PC-9 (cell line): ENCODE data around the gene PRXL2B. TPM values are rescaled to one million over a fixed set of nuclear protein-coding genes. Genes with fewer than 3 reads are reported as not detected.

Experiments
- BruUV-seq: library from RNA; stranded (reverse); fragments of 400-500 nt; replicated peaks from 2 replicates; lab custom pipeline; 2021; lab: Mats Ljungman, UMichigan
- CTCF ChIA-PET: fragments of 300-600 bp; sonication (Branson Sonifier 250); formaldehyde crosslinking; loops from one replicate; lab custom pipeline; 2022; ENCODE audit warnings: antibody characterized with exemption; lab: Charles Lee
- POLR2A ChIA-PET: fragments of 300-600 bp; sonication (Branson Sonifier 250); formaldehyde crosslinking; loops from one replicate; lab custom pipeline; 2022; ENCODE audit warnings: antibody characterized with exemption; ENCODE audit not compliant: unreplicated experiment; lab: Charles Lee
- DNase-seq, 2 experiments: peaks; one replicate each; pipeline versions ENCODE4 v3.0.0 to v3.0.0-alpha.2; 2015 to 2022; ENCODE audit warnings: mixed read lengths in 1 of 2
- H2AFZ ChIP-seq: fragments of 200-600 bp; sonication (generic); 2 replicates; pipeline ENCODE4 v1.8.1; 2017; ENCODE audit warnings: antibody characterized with exemption
- H3F3A ChIP-seq: fragments of 200-600 bp; sonication (generic); 2 replicates; pipeline ENCODE4 v1.8.1; 2017; ENCODE audit warnings: antibody characterized with exemption, mild to moderate bottlenecking, low read depth; ENCODE audit not compliant: insufficient read depth
- H3K27ac ChIP-seq: fragments of 200-600 bp; sonication (generic); 2 replicates; pipeline ENCODE4 v1.6.1; 2016; ENCODE audit warnings: mixed run types
- H3K27me3 ChIP-seq: fragments of 200-600 bp; sonication (generic); 2 replicates; pipeline ENCODE4 v1.6.1; 2016; ENCODE audit warnings: low read depth, mixed run types; ENCODE audit not compliant: insufficient read depth
- H3K36me3 ChIP-seq: fragments of 200-600 bp; sonication (generic); 2 replicates; pipeline ENCODE4 v1.6.1; 2016; ENCODE audit warnings: low read depth, mixed run types
- H3K4me1 ChIP-seq: fragments of 200-600 bp; sonication (generic); replicated peaks from 2 replicates; pipeline ENCODE4 v1.6.1; 2016; ENCODE audit warnings: mixed run types; ENCODE audit not compliant: insufficient read depth
- H3K4me2 ChIP-seq: fragments of 200-600 bp; sonication (generic); 2 replicates; pipeline ENCODE4 v1.6.1; 2017; ENCODE audit warnings: mixed run types
- H3K4me3 ChIP-seq: fragments of 200-600 bp; sonication (generic); 2 replicates; pipeline ENCODE4 v1.6.1; 2016; ENCODE audit warnings: mixed run types
- H3K79me2 ChIP-seq: fragments of 200-600 bp; sonication (generic); 2 replicates; pipeline ENCODE4 v1.6.1; 2017; ENCODE audit warnings: low read depth, mixed run types
- H3K9me2 ChIP-seq: fragments of 200-600 bp; sonication (generic); 2 replicates; pipeline ENCODE4 v1.8.1; 2017; ENCODE audit warnings: mild to moderate bottlenecking; ENCODE audit not compliant: insufficient read depth
- H3K9me3 ChIP-seq: fragments of 200-600 bp; sonication (generic); 2 replicates; pipeline ENCODE4 v1.8.1; 2016; ENCODE audit warnings: low read depth; ENCODE audit not compliant: insufficient read depth
- H4K20me1 ChIP-seq: fragments of 200-600 bp; sonication (generic); 2 replicates; pipeline ENCODE4 v1.8.1; 2017; ENCODE audit not compliant: insufficient read depth
- CTCF ChIP-seq: fragments of 200-600 bp; sonication (generic); conservative IDR thresholded peaks from 2 replicates; pipeline ENCODE4 v1.6.1; 2017; ENCODE audit warnings: mixed run types, antibody characterized with exemption, mild to moderate bottlenecking, moderate library complexity
- EZH2 ChIP-seq: fragments of 200-600 bp; sonication (generic); IDR thresholded peaks from 2 replicates; pipeline ENCODE4 v1.8.0; 2017; ENCODE audit warnings: antibody characterized with exemption, low read depth
- intact Hi-C: fragments of 100-400 bp; cut with micrococcal nuclease; formaldehyde crosslinking; loops from one replicate; pipeline ENCODE4 v1.10.0; 2022; ENCODE audit not compliant: unreplicated experiment
- total RNA-seq: library from RNA; stranded (reverse); gene quantifications from 2 replicates; pipeline ENCODE4 v1.2.3, GENCODE V29; 2021

PRXL2B gene
- total RNA-seq, 1 experiment from 2014 or later: 26.1 TPM

DNA sequence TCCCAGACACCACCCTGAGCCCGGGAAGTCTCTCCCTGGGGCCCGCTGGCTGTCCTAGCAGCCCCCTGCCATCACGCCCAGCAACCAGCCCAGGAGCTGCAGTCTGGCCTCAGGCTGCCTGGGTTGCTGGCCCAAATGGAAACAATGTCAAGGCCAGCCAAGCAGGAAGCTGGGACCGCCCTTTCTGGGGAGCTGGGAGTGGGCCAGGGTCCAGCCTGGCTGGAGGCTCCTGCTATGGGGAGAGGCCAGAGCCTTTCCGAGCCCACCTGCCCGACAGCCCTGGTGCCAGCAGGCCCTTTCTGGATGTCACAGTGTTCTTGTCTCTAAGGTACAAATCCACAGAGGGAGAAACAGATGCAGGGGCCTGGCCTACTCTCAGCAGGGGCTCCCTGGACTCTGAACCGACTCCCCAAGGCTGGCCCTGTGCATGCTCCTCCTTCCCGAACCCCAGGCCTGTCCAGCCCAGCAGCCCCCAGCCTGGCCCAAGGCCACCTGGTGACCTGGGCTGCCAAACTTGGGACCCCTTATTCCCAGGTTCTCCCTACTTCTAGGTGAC is 47.4 kb downstream of the PRXL2B start:
- H3K9me3 ChIP-seq: 0 out of 2 replicates have a peak, but pooled peaks cover 5% of the 10 kb centered on the region
- POLR2A ChIA-PET: no interaction called here
- no peaks in the 10 kb centered on the region for H4K20me1 ChIP-seq
- TF ChIP-seq EZH2 (no peak), CTCF (no peak)
- no peaks in the 10 kb centered on the region for H3K36me3 ChIP-seq
- CTCF ChIA-PET: interaction anchor here (0.6 kb wide), 1 partner anchor 792 kb away, joined by 8 read pairs; no protein-coding TSS in a partner anchor
- no peak overlapping the region for H2AFZ ChIP-seq
- DNase-seq: no peak
- intact Hi-C loops: no loop called here
- H3K4me1 ChIP-seq: no peaks in the 10 kb centered on the region
- H3K4me2 ChIP-seq: no peak overlapping the region
- peaks cover 38% of the 10 kb centered on the region; the same call in 1 of the 2 replicates for H3K27me3 ChIP-seq
- H3K4me3 ChIP-seq: no peak overlapping the region
- H3K27ac ChIP-seq: no peak overlapping the region
- BruUV-seq: no TSS peak
- no peaks in the 10 kb centered on the region for H3K9me2 ChIP-seq
- H3K79me2 ChIP-seq: no peaks in the 10 kb centered on the region
- H3F3A ChIP-seq: peaks cover 11% of the 10 kb centered on the region; the same call in 1 of the 2 replicates

DNA sequence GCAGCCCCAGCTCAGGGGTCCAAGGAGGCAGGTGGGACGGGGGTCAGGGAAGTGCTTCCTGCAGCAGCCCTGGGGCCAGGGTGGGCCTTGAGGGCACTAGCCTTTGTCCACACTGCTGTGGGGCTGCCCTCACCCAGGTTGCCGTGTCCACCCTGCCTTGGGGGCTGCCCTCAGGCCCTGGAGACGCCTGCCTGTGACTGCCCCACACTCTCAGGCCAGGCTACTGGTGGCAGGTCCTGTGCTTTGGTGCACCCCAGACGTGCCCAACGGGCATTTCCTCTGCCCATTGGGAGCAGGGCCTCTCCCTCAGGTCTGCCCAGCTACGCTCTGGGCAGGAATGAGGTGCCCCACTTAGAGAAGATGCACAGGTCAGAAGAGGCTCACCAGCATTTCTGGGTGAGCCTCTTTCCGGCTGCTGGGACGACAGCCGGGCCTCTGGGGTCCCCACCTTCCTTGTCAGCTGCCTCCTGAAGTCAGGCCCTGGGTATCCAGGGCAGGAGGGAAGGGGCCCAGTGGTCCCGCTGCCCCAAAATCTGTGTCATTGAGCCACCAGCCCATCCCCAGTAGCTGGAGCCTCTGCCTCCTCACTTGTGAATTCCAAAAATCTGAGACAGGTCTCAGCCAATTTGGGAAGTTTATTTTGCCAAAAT is 48.9 kb downstream of the PRXL2B start:
- no peak for DNase-seq
- H2AFZ ChIP-seq: no peak overlapping the region
- TF ChIP-seq EZH2 (no peak), CTCF (no peak)
- H3K9me3 ChIP-seq: 0 out of 2 replicates have a peak, but pooled peaks cover 5% of the 10 kb centered on the region
- CTCF ChIA-PET: no interaction called here
- POLR2A ChIA-PET: no interaction called here
- no peaks in the 10 kb centered on the region for H3K79me2 ChIP-seq
- H3K4me1 ChIP-seq: no peaks in the 10 kb centered on the region
- no TSS peak for BruUV-seq
- peaks cover 38% of the 10 kb centered on the region; the same call in 1 of the 2 replicates for H3K27me3 ChIP-seq
- H3K4me2 ChIP-seq: no peak overlapping the region
- intact Hi-C loops: no loop called here
- peaks cover 4% of the 10 kb centered on the region; the same call in 1 of the 2 replicates for H3F3A ChIP-seq
- H4K20me1 ChIP-seq: no peaks in the 10 kb centered on the region
- H3K4me3 ChIP-seq: no peak overlapping the region
- no peaks in the 10 kb centered on the region for H3K9me2 ChIP-seq
- H3K36me3 ChIP-seq: no peaks in the 10 kb centered on the region
- H3K27ac ChIP-seq: no peak overlapping the region

DNA sequence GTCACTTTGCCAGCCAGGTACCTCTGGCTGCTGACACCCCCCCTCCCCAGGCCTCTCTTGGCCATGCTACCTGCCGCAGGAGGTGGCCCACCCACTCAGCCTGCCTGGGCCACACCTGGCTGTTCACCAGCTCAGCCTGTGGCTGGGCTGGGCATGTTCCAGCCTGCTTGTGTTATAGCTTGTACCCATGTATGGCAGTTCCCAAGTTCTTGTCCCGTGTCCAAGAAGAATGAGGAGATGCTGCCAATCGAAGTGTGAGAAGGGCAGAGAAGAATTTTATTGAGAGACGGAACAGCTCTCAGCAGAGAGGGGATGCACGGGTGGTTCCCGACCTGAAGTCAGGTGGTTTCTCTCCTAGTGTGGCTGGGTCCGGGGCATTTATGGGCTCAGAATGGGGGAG is 50.2 kb downstream of the PRXL2B start:
- no peak overlapping the region for H3K4me2 ChIP-seq

More for the DNA sequence above, 50.2 kb downstream of the PRXL2B start:
- no TSS peak for BruUV-seq
- no peaks in the 10 kb centered on the region for H3K9me2 ChIP-seq
- H3K27ac ChIP-seq: no peak overlapping the region
- intact Hi-C loops: no loop called here
- no peak for TF ChIP-seq EZH2
- TF ChIP-seq CTCF: no peak
- H3F3A ChIP-seq: no peaks in the 10 kb centered on the region
- H3K27me3 ChIP-seq: peaks cover 38% of the 10 kb centered on the region; the same call in 1 of the 2 replicates
- 0 out of 2 replicates have a peak, but pooled peaks cover 5% of the 10 kb centered on the region for H3K9me3 ChIP-seq
- H3K36me3 ChIP-seq: no peaks in the 10 kb centered on the region
- POLR2A ChIA-PET: no interaction called here
- no peaks in the 10 kb centered on the region for H4K20me1 ChIP-seq
- H3K4me3 ChIP-seq: no peak overlapping the region
- no peaks in the 10 kb centered on the region for H3K79me2 ChIP-seq
- no peak for DNase-seq
- H3K4me1 ChIP-seq: no peaks in the 10 kb centered on the region
- CTCF ChIA-PET: no interaction called here
- H2AFZ ChIP-seq: no peak overlapping the region
